Hematopoietic multipotent progenitor cell treated with erythropoietin and hydrocortisone succinate and interleukin-3 and kit ligand, for 15 days (in vitro differentiated cells): ENCODE data around the gene PDE11A.
"Not testable (repeated sequence)": the region's sequence is repeated elsewhere in the genome, so short reads cannot be mapped to it uniquely, and the experiment has no call there.

Source experiments
- DNase-seq: peaks from one replicate; pipeline ENCODE4 v3.0.0-alpha.2; 2015; ENCODE audit warnings: low spot score

The PDE11A gene

DNA sequence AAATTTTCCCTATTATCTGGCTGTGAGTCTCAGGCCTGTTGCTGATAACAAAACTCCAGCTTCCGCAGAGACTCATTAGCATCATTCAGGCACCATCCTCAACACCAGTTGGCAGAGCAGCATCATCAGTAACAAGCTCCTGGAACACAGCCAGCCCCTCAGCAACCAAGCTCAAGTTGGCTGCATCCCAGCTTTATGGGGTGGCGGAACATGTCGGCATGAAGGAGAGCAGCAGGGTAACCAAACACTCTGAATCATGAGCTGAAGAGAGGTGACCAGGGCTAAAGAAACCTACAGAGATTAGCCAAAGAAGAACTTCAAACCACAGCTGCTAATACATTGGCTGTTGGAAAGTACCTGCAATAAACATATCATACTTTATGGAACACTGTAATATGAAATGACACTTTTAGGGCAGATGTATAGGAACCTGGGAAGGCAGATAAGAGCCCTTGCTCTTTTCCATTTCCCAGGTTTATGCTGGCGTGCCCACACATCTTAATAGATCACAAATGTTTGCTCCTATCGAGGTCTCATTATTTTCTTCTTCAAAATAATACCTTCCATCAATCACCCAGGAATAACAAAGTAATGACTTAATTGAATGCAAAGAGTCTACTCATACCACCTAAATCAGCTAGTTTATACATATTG is 63.8 kb downstream of the PDE11A start:
- no peak for DNase-seq

DNA sequence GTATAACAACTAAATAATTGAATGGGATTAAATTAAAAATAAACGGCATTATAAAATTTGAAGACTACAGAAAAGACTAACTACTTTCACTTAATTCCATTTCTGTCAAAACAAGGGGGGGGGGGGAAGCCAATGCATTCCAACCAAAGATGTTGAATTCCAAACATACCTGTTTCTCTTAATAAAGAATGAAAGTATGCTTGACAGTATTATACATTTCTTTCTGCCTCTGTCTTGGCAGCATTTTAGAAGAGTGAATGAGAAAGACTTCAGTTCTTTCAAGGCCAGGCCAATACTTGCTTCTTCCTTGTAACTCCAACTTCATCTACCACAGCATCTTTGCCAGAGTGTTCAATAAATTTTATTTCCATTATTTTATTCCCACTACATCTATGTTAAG is 65.9 kb downstream of the PDE11A start:
- no peak for DNase-seq

DNA sequence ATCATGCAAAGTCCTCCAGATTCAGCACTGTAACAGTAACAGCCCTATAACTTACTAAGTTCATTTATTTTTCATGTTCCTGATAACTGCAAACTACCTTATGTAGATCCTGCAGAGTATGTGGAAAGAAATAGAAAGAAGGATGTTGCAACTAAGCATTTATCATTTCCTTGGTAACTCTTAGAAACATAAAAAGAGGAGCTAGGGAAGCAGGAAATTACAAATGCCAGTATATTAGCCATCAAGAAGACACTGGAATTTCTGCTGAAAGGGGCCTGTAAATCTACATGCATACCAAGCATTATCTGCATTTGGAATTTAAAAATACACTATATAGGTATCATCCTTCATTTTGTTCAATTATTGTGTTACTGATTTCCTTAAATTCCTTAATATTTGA is 66.8 kb downstream of the PDE11A start:
- no peak for DNase-seq

DNA sequence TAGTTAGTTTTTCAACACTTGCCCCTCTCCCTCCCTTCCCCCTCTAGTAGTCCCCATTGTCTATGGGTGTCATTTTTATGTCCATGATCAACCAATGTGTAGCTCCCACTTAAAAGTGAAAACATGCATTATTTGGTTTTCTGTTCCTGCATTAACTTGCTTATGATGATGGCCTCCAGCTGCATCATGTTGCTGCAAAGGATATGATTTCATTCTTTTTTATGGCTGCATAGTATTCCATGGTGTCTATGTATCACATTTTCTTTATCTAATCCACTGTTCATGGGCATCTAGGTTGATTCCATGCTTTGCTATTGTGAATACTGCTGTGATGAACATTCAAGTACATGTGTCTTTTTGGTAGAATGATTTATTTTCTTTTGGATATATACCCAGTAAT is 70.5 kb downstream of the PDE11A start:
- DNase-seq = no peak

DNA sequence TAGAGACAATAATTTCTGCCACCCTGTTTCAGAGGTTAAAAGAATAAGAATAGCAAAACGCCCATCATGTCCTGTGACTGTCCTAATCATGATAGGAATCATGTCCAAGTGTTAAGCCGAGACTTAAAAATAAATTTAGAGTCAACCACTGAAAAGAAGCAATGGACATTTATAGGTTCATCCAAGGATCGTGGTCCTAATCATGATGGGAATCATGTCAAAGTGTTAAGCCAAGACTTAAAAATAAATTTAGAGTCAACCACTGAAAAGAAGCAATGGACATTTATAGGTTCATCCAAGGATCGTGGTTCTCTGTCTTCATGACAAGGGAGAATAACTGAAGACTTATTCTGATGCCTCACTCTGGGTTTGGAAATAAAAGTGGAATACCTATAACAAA is 73.6 kb downstream of the PDE11A start:
- no peak for DNase-seq

DNA sequence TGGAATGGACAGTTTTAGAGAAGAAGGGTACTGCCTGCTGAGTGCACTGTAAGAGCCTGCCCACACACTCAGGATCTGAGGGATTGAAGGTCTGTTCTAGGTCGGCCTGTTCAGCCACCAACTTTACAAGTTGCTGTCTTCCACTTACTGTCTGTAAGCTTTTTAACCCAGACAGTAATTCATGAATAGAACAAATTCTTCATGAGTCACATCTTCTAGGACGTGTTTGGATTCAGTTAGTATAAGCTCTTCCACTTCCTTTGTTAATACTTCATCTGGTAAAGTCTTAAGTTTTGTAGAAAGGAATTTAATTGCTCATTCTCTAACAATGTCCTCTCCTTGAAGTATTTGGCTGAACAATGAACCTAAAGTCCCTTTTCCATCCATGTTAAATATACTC is 74.6 kb downstream of the PDE11A start:
- DNase-seq = no peak

DNA sequence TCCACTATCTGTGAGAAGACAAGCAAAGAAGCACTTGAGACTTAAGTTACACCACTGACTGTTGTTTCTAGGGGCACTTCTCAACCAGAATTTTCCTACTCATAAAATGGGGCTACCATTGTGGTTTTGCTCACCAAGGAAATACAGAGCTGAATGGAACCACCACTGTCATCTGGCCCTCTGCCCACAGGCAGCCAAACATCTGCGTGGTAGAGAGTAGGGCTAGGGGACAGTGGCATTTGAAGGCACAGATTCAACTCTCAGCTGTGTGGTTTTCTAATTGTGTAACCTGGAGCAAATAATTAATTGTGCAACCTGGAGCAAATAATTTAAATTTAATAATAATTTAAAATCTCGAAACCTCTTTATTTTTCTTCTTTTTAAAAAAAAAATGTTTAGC is 79.6 kb downstream of the PDE11A start:
- no peak for DNase-seq

DNA sequence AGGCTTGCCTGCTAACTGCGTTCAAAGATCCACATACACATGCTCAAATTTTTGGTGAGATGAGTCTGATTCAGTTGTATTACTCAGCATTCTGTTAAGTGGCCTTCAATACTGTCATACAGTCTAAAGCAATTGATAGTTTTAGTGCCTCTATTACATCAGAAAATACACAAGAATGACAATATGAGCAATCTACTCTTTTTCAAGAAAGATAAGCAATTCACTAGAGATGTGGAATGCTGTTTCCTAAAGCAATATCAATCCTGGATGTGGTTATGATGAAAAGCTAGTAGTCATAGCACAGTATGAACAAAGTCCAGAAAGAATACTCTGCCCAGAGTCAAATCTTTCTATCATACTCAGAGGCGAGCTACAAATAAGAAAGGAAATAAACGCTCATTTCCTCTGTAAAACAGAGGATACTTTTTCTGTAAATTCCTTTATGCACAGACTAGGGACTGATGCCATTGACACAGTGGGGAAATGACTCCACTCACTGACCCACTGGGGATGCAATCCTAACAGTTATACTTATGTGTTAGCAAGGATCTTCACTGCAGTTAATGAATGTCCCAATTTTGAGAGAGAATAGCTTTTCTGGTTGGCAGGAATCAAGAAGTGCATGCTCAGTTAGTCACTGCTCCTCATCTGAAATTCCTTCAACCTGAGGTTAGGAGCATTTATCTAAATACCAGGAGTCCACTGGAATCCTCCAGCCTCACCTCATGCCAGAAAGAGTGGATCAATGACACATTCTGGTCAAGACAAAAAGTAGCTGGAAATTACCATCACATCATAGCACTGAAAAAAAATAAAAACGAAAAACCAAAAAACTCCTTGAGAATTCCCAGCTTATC is 83.3 kb downstream of the PDE11A start:
- DNase-seq = no peak

DNA sequence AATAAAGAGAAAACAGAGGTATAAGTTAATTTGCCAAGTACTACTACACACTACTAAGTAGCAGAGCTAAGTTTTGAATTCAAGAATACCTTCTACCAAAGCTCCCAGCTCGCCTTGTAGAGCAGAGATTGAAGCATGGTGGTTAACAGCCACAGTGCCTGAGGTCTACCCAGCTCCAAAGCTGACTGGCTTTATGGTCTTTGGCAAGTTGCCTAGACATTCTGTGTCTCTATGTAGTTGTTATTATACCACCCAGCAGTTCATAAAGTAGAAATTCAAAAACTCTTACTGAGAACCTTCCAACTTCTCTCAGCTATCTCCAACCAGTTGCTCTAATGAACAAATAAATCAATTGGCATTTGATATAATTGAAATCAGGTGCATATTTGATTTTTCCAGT is 87.8 kb downstream of the PDE11A start:
- DNase-seq = no peak

DNA sequence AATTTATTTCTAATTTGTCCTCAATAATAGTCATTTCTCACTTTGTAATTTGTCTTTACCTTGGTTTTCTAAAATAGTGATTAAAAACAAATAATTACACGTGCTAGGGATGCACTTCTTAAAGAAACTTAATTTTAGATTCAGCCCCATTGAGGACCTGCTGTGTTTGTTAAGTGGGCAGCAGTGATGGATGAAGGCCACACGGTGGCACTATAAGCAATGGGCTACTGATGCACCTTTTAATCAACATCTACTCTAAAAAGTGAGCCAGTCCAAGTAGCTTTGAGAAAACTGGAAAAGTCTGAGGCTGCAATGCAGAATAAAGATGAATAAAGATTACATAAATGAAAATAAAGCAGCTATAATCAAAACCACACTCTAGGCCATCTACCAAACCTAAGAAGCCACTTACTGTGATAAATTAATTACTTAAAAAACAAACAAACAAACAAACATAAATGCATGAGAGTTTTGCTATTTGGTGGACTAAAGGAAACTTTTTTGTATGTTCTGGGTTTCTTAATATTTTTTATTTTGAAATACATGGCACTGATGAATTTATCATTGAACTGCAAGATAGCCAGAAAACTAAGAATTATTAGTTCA is 89.3 kb downstream of the PDE11A start:
- peak; percentile 6 for DNase-seq

DNA sequence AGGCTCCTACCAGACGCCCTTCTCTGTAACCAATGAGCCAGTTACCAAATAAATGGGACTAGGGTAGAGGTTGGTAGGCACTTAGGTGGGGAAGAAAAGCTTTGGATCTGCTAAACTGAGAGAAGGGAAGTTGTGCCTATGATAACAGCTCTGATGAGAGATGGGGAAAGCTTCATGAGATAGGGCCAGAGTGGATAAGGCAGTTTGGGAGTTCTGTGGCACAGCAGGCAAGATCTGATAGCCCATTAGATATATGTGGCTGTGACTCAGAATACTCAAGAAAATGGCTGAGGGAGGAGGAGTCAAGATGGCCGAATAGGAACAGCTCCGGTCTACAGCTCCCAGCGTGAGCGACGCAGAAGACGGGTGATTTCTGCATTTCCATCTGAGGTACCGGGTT is 99.8 kb downstream of the PDE11A start:
- no peak for DNase-seq

DNA sequence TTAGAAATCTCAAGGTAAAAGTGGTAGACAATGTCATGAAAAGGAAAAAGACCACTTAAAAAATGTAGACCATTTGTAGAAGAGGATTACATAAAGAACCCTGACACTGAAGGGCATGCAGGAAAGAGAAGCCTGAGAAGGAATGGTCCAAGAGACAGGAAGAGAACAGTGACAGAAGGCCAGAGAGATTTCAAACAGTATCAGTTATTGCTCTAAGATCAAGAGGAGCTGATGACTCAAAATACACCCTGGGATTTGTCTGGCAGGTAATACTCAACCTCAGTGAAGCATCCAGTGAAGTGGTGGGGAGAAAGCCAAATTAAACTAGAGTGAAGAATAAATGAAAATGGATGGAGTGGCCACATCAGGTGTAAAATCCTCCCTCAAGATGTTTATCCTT is 100.5 kb downstream of the PDE11A start:
- no peak for DNase-seq

DNA sequence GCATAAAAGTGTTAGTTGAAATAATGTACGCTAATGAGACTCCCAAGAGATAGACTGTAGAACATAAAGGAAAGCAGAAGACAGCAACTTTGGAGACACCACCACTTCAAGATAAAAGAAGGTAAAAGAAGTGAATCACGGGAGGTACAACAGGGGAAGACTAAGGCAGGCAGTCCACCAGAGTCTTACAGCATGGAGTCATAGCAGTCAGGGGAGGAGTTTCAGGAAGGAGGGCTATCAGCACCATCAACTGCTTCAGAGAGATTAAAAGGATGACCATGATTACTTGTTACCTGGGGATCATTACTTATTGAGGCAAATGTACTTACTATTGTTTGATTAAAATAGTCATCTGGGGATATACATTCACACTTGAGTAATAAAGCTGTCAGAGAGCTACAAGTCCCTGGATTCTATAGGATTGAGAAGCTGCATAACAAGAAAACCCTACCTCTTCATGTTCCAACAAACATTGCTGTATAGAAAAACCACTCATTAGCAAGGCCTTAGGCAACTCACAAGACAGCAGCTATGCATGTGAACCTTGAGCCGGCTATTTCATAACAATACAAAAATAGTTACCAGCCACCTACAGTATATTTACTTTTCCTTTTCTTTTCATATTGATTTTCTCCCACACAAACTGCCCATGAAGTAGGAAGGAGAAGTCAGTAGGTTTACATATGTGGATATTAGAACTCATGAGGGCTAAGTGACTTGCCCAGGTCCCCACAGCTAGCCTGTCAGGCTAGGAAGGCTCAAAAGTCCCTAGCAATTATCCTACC is 101.7 kb downstream of the PDE11A start:
- DNase-seq = no peak

DNA sequence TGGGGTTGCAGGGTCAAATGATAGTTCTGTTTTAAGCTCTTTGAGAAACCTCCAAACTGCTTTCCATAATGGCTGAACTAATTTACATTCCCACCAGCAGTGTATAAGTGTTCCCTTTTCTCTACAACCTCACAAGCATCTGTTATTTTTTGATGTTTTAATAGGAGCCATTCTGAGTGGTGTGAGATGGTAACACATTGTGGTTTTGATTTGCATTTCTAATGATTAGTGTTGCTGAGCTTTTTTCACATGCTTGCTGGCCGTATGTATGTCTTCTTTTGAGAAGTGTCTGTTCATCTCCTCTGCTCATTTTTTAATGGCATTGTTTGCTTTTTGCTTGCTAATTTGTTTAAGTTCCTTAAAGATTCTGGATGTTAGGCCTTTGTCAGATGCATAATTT is 107.7 kb downstream of the PDE11A start:
- no peak for DNase-seq

DNA sequence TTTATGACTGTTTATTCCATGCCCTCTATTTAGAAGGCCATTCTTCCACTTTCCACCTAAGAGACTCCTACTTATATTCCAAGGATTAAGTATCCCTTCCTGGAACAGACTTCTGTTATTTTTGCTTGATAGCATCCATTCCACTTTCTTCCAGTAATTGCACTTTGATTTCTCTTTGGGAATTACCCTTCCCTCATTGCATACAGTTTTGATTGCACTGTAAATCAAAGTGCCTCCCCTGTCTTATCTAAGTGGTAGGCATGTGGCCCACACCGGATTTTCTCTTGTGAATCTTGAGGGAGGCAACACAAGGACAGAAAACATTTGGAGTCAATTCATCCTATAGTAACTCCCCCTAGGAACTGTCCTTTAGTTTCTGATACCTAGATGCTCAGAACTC is 120.4 kb downstream of the PDE11A start:
- DNase-seq = no peak

DNA sequence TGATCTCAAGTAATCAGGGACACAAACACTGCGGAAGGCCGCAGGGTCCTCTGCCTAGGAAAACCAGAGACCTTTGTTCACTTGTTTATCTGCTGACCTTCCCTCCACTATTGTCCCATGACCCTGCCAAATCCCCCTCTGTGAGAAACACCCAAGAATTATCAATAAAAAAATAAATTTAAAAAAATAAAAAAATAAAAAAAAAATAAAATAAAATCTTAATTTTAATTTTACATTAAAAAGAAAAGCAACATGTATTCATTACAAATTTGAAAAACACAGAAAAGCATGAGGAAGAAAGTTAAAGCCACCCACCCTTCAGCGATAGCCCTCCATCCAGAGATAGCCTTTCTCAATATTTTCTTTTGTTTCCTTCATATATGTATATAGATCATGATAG is 125.0 kb downstream of the PDE11A start:
- not testable (repeated sequence) for DNase-seq

DNA sequence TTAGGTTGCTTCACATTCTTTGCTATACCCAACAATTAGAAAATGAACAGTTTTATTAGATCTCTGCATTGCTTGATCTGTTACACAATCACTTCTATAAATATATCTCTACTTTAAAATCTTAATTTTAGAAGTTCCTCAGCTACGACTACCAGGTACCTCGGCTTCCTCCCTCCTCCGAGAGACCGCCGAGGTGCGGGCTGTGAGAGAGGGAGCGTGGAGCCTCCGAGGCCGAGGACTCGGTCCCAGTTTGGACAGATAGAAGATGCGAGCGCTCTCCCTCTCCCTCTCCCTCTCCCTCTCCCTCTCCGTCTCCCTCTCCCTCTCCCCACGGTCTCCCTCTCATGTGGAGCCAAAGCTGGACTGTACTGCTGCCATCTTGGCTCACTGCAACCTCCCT is 128.0 kb downstream of the PDE11A start:
- DNase-seq = not testable (repeated sequence)

DNA sequence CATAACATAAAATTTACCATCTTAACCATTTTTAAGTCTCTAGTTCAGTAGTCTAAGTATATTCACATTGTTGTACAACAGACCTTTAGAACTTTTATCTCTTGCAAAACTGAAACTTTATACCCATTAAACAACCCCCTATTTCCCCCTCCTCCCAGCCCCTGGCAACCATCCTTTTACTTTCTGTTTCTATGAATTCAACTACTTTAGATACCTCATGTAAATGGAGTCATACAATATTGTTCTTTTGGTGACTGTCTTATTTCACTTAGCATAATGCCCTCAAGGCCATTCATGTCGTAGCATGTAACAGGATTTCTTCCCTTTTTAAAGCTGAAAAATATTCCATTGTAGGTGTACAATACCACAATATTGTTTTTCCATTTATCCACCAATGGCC is 129.8 kb downstream of the PDE11A start:
- DNase-seq = no peak

DNA sequence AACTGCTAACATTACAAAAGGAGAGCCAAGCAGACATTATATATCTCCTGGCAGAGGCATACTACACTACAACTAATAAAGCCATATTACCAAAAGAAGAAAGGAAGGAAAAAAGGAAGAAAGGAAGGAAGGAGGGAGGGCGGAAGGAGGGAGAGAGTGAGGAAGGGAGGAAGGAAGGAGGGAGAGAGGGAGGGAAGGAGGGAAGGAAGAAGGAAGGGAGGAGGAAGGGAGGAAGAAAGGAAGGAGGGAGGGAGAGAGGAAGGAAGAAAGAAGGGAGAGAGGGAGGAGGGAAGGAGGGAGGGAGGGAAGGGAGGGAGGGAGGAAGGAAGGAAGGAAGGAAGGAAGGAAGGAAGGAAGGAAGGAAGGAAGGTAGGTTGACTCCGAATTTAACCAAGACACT is 133.4 kb downstream of the PDE11A start:
- DNase-seq = no peak

DNA sequence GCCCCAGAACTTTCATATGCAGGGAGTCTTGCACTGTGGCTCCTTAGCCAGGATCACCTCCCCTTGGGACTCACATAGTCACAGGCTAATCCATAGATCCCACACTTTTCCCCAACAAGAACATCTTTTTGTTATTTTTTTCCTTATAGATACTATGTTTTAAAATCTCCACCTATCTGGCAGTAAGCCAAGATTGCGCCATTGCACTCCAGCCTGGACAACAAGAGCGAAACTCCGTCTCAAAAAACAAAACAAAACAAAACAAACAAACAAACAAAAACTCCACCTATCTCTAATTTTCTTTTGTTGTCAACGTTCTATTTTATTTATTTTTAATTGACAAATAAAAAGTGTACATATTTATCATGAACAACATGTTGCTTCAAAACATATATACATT is 141.7 kb downstream of the PDE11A start:
- DNase-seq = no peak

DNA sequence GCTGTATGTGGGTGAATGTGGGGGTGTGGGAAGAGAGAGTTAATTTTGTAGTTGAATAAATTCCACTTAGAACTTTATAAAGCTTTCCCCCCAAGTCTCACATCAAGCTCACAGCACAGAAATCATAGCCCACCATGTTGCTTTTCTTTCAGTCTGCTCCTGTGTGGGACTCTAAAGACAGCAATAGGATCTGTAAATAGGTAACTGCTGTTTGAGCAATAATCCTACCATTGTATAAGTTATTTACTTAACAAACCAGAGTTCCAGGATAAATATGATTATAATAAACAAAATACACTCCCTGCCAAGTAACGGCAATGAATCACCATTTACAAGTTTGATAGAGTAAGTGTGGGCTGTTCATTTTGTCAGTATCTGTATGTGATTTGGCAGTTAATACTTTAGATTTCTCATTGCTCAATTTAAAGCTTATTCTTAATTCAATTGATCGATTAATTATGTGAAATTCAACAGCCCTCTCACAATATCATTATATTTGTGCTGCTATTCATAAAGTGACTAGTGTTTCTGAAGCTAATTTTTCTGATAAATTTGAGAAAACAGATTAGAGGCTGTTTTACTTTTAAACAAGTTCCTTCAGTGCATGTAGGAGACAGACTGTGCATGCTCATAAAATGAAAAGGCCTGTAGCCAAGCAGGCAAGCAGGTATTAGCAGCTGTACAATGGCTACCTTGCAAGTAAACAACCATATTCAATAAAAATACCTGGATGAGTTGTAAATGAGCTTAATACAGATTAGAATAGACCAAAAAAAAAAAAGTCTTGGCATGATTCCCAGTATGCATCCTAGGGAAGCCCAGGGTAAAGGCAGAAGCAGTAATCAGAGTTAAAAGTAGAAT is 142.7 kb downstream of the PDE11A start:
- no peak for DNase-seq

DNA sequence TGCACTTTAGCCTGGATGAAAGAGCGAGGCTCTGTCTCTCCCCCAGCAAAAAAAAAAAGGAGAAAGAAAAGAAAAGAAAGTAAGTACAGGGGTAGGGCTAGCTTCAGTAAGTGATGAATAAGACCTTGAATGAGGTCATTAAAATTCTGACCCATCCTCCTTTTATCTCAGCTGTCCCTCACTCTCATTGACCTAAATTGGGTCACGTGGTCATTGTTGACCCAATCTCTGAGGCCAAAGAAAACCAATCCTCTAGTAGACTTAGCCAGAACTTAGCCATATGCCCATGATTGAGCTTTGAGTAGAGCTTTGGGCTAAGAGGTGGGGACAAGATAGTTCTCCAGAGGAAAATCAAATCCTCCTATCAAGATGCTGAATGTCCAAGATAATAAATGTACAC is 149.3 kb downstream of the PDE11A start:
- no peak for DNase-seq
